ENCODE measurements around the gene MTCL1. TPM values are rescaled to one million over a fixed set of nuclear protein-coding genes. Genes with fewer than 3 reads are reported as not detected.

Gene MTCL1
- total RNA-seq, 2 donors from 2014 or later, result 4.3 to 4.7 TPM

- ATAC-seq, result peak in 1 of 2 donors; percentile 51
- no peak for DNase-seq
- intact Hi-C loops (cut with DNase I), result no loop called here
These were observed 110.9 kb downstream of the MTCL1 start for GRCh38 chr18:8816220-8816619.

GRCh38 chr18:8816816-8817215, 111.5 kb downstream of the MTCL1 start:
- no peak for DNase-seq
- intact Hi-C loops (cut with DNase I), result no loop called here
- ATAC-seq, result peak; percentile 87 to 89

GRCh38 chr18:8818982-8819381, 113.6 kb downstream of the MTCL1 start:
- intact Hi-C loops (cut with DNase I), result no loop called here
- ATAC-seq, result no peak

GRCh38 chr18:8820396-8821082, 115.2 kb downstream of the MTCL1 start:
- DNase-seq (no peak), ATAC-seq (no peak)
- intact Hi-C loops (cut with DNase I), result no loop called here

More at GRCh38 chr18:8818982-8819381, 113.6 kb downstream of the MTCL1 start:
- no peak for DNase-seq

GRCh38 chr18:8821083-8821465, 115.7 kb downstream of the MTCL1 start:
- intact Hi-C loops (cut with DNase I), result no loop called here
- DNase-seq (no peak), ATAC-seq (no peak)

GRCh38 chr18:8821531-8821930, 116.2 kb downstream of the MTCL1 start:
- no peak for ATAC-seq
- intact Hi-C loops (cut with DNase I), result no loop called here
- no peak for DNase-seq

- DNase-seq (no peak), ATAC-seq (no peak)
- intact Hi-C loops (cut with DNase I), result no loop called here
These were observed 117.3 kb downstream of the MTCL1 start for GRCh38 chr18:8822643-8823042.

- ATAC-seq (peak; percentile 54 to 65), DNase-seq (no peak)
- intact Hi-C loops (cut with DNase I), result no loop called here
These were observed 118.2 kb downstream of the MTCL1 start for GRCh38 chr18:8823530-8823929.

GRCh38 chr18:8824846-8825245, 119.5 kb downstream of the MTCL1 start:
- intact Hi-C loops (cut with DNase I), result no loop called here
- ATAC-seq (no peak), DNase-seq (no peak)

GRCh38 chr18:8825273-8825672, 119.9 kb downstream of the MTCL1 start:
- intact Hi-C loops (cut with DNase I), result no loop called here
- no peak for DNase-seq
- no peak for ATAC-seq

- DNase-seq (no peak), ATAC-seq (no peak)
- intact Hi-C loops (cut with DNase I), result no loop called here
These were observed 120.5 kb downstream of the MTCL1 start for GRCh38 chr18:8825729-8826375.

GRCh38 chr18:8826514-8826913, 121.2 kb downstream of the MTCL1 start:
- DNase-seq (no peak), ATAC-seq (no peak)
- intact Hi-C loops (cut with DNase I), result no loop called here

- DNase-seq (no peak), ATAC-seq (no peak)
- intact Hi-C loops (cut with DNase I), result no loop called here
These were observed 121.6 kb downstream of the MTCL1 start for GRCh38 chr18:8826971-8827370.

- no peak for ATAC-seq
These were observed 122.9 kb downstream of the MTCL1 start for GRCh38 chr18:8828300-8828699.

GRCh38 chr18:8828798-8829197, 123.4 kb downstream of the MTCL1 start:
- DNase-seq (no peak), ATAC-seq (no peak)
- intact Hi-C loops (cut with DNase I), result no loop called here

More at GRCh38 chr18:8828300-8828699, 122.9 kb downstream of the MTCL1 start:
- DNase-seq, result no peak
- intact Hi-C loops (cut with DNase I), result no loop called here

GRCh38 chr18:8830067-8831060, 125.0 kb downstream of the MTCL1 start:
- ATAC-seq (no peak), DNase-seq (no peak)
- intact Hi-C loops (cut with DNase I), result no loop called here

- no peak for ATAC-seq
- intact Hi-C loops (cut with DNase I), result no loop called here
- DNase-seq, result no peak
These were observed 125.8 kb downstream of the MTCL1 start for GRCh38 chr18:8831112-8831511.

- DNase-seq (no peak), ATAC-seq (no peak)
- intact Hi-C loops (cut with DNase I), result no loop called here
These were observed 126.2 kb downstream of the MTCL1 start for GRCh38 chr18:8831531-8831930.

GRCh38 chr18:8833480-8833879, 128.1 kb downstream of the MTCL1 start:
- intact Hi-C loops (cut with DNase I), result no loop called here
- DNase-seq, result no peak
- ATAC-seq, result no peak

- ATAC-seq (no peak), DNase-seq (no peak)
- intact Hi-C loops (cut with DNase I), result no loop called here
These were observed 129.5 kb downstream of the MTCL1 start for GRCh38 chr18:8834881-8835280.

Measured in left cardiac atrium (tissue), 4 donors.